Mucosa of gallbladder (tissue), 1 donor: ENCODE results near the gene CAP1. TPM values are rescaled to one million over a fixed set of nuclear protein-coding genes. Genes with fewer than 3 reads are reported as not detected.
"Not testable (repeated sequence)": the region's sequence is repeated elsewhere in the genome, so short reads cannot be mapped to it uniquely, and the experiment has no call there.

Experiments
- DNase-seq: peaks from one replicate; pipeline ENCODE4 v3.0.0-alpha.2; 2020; ENCODE audit warnings: low spot score
- total RNA-seq: library from RNA; stranded (reverse); gene quantifications from one replicate; pipeline ENCODE4 v1.2.1, GENCODE V29; 2021
- donor health status: DM: no; HTN: no; CAD: no.

CAP1 gene, protein sequence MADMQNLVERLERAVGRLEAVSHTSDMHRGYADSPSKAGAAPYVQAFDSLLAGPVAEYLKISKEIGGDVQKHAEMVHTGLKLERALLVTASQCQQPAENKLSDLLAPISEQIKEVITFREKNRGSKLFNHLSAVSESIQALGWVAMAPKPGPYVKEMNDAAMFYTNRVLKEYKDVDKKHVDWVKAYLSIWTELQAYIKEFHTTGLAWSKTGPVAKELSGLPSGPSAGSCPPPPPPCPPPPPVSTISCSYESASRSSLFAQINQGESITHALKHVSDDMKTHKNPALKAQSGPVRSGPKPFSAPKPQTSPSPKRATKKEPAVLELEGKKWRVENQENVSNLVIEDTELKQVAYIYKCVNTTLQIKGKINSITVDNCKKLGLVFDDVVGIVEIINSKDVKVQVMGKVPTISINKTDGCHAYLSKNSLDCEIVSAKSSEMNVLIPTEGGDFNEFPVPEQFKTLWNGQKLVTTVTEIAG
- 313 TPM for total RNA-seq

GRCh38 chr1:40040511-40041465, at the start of gene CAP1:
Gene CAP1, plus strand, starts transcription at chr1:40040729. Its CDS starts 18,618 bp downstream, at chr1:40059347.
- DNase-seq = peak; percentile 99

DNA sequence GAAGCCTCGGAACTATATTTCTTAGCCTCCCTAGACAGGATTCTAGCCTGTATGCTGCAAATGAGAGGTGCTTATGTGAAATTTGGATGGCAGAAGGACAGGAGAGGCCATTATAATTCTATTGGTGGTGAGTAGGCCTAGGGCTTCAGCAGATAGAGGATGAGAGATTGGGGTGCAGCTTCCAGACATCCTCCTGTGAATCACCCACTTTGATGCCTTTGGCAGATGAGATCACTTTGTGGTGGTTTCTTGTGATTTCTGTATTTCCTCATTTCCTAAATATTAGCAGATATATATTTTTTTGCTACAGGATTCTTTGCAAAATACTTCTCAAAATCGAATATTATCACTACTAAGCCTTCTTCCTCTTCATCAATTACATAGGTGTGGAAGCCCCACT, 48.3 kb upstream of the CAP1 start:
- DNase-seq = no peak

DNA sequence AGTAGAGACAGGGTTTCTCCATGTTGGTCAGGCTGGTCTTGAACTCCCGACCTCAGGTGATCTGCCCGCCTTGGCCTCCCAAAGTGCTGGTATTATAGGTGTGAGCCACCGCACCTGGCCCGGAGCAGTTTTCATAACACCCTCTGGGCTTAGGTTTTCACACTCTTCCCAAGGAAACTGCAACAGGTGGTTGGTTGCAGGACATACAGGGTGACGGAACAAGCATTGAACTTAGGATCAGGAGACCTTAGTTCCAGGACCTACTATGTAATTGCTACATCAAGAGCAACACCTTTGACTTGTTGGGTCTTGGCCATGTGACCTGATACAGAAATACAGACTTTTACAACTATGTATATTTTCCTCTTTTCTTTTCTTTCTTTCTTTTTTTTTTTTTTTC, 47.6 kb upstream of the CAP1 start:
- no peak for DNase-seq

GRCh38 chr1:39995973-39996393, 44.5 kb upstream of the CAP1 start:
- DNase-seq = no peak

DNA sequence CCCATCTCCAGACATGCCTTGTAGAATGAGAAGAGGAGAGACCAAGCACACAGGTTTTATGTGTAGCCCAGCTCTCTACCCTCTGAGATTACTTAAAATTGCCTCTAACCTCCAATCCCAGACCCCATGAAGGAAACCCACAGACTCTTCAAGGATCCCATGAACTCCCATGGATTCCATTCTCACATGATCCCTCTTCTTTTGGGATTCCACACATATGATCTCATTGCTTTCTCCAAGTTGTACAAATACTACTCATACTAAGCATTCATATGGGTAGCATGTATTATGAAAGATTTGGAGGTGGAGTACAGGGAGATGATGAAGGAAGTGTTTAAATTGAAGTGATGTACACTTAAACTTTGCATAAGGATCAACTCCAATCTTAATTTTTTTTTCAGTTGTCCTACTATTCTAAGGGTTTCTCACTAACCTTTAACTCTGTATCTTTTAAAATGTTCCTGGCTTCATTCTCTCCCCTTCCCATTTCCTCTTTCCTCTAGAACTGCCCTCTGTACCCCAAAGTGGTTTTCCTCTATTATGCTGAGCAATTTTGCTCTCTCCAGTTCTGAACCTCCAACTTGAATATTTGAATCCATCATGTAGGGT, 44.0 kb upstream of the CAP1 start:
- no peak for DNase-seq

- DNase-seq = no peak
Observed at GRCh38 chr1:40001456-40001855, 39.1 kb upstream of the CAP1 start.

- no peak for DNase-seq
Observed at GRCh38 chr1:40003156-40004093, 37.1 kb upstream of the CAP1 start.

DNA sequence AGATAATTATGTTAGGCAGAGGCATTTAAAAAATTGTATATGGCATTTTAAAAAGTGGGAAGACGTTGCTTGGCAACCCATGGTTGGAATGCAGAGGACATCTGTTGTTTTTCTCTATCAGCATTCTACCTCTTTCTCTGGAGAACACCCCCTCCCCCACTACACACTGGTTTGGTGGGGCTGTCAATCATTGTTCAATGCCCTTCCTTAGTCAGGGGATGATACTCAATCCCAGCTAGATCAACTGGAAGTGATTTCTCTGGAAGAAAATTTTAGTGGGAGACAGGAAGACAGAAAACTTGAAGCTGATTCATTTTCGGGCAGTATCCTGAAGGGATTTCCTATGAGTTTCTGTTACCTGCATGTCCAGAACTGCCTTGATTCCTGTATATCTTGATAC, 35.7 kb upstream of the CAP1 start:
- DNase-seq = no peak

- not testable (repeated sequence) for DNase-seq
Observed at GRCh38 chr1:40007481-40008034, 33.0 kb upstream of the CAP1 start.

DNA sequence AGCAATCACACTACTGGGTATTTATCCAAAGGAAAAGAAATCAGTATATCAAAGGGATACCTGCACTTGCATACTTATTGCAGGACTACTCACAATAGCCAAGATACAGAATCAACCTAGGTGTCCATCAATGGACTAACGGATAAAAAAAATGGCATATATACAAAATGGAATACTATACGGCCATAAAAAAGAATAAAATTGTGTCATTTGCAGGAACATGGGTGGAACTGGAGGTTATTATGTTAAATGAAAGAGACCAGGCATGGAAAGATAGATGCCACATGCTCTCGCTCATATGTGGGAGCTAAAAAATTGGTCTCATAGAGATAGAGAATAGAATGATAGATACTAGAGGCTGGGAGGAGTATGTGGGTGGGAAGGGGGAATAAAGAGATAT, 29.3 kb upstream of the CAP1 start:
- no peak for DNase-seq

- no peak for DNase-seq
Observed at GRCh38 chr1:40014253-40014706, 26.2 kb upstream of the CAP1 start.

DNA sequence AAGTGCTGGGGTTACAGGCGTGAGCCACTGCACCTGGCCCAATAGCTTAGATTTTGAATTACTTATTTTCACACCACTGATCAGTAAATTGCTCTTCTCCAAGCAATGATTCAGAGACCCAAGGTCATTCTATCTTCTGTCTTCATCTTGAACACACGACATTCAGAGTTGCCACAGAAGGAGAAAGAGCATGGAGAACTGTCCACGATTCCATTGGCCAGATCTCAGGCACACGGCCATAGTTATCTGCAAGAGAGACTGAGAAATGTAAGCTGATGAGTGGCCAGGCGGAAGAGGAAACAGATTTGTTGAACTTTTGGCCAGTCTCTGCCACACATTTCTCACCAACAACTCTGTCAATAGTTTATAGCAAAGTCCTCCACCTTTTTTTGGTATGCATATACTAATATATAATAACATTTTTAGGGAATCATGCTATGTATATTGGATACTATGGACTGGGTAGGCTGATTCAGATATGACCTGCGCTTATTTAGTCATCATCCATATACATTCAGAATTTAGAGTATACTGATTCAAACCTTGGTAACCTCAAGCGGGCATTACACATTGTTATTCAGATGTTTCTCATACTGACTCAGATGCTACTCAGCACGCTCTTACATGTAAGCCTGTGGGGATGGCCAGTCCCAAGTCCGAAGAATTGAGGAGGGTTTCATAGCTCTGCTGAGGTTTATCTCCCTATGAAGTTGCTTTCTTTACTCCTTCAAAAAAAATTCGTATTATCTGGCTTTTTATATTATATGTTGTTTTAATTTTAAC, 25.5 kb upstream of the CAP1 start:
- no peak for DNase-seq

GRCh38 chr1:40017951-40018575, 22.5 kb upstream of the CAP1 start:
- no peak for DNase-seq

DNA sequence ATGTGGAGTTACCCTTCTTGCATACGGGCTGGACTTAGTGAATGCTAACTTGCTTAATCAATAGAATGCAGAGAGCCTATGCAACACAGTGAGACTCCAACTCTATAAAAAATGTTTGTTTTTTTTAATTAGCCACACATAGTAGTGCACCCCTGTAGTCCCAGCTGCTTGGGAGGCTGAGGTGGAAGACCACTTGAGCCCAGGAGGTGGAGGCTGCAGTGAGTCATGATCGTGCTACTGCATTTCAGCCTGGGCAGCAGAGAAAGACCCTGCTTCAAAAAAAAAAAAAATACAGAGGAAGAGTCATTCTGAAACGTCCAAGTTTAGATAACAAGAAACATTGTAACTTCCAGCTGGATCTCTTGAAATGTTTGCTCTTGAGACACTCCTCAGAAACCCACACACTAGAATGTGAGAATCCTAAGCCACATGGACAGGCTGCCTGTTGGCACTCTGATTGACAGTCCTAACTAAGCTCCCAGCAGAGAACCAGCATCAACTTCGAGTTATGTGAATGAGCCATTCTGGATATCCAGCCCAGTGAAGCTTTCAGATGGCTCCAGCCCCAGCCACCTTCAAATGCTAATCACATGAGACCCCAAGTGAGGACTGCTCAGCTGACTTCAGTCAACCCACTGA, 20.0 kb upstream of the CAP1 start:
- DNase-seq = no peak

- DNase-seq = no peak
Observed at GRCh38 chr1:40023379-40023944, 17.1 kb upstream of the CAP1 start.

DNA sequence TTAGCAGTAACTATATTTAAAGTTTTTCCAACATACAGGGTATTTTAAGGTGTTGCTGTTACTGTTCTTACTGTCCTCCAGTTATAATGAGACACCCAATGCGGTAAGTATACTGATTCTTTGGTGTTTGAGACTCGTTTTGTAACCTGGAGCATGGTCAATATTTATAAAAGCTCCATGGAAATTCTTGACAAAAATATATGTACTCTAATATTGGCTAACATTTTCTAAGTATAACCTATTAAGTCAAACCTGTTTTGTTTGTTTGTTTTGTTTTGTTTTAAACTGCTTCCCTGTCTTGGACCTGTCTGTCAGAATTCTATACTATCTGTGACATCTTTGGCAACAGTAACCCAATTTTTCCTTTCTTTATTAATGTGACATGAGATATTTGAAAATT, 15.9 kb upstream of the CAP1 start:
- DNase-seq = no peak

DNA sequence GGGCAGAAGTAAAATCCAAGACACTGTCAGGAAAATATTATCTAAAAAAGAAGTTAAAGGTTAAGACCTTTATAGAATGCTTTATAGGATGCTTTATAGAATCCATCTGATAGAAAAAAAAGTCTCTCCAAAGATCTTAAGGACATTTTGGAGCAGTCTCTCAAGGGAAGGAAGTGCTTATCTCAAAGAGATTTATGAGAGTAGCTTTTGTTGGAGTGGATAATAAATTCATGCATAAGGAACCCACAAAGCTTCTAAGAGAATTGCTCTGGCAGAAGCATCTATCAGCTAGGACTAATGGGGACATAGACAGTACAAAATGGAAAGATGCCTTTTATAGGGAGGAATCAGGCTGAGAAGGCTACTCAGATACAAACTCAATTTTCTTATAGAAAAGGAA, 12.9 kb upstream of the CAP1 start:
- DNase-seq = no peak

- DNase-seq = no peak
Observed at GRCh38 chr1:40029608-40030007, 10.9 kb upstream of the CAP1 start.
